Endodermal cell (in vitro differentiated cells): ENCODE results near the gene HDAC11. TPM values are rescaled to one million over a fixed set of nuclear protein-coding genes. Genes with fewer than 3 reads are reported as not detected.

ENCODE experiments used
- DNase-seq: peaks from one replicate; pipeline ENCODE4 v3.0.0-alpha.2; 2017
- H3K27ac ChIP-seq: 2 replicates; pipeline ENCODE4 v1.5.1; 2013; ENCODE audit warnings: mild to moderate bottlenecking, low read depth, low read length, moderate library complexity
- H3K27me3 ChIP-seq: 2 replicates; pipeline ENCODE4 v1.6.1; 2013; ENCODE audit warnings: mild to moderate bottlenecking, low read length, moderate library complexity; ENCODE audit not compliant: insufficient read depth, control insufficient read depth, poor library complexity, severe bottlenecking
- H3K36me3 ChIP-seq: 2 replicates; pipeline ENCODE4 v1.7.0; 2013; ENCODE audit warnings: mild to moderate bottlenecking, low read length, moderate library complexity; ENCODE audit not compliant: control insufficient read depth, insufficient read depth
- H3K4me1 ChIP-seq: one replicate; pipeline ENCODE4 v1.7.0; 2013; ENCODE audit warnings: low read length; ENCODE audit not compliant: control insufficient read depth, insufficient read depth
- H3K4me3 ChIP-seq: 2 replicates; pipeline ENCODE4 v1.5.1; 2013; ENCODE audit warnings: mild to moderate bottlenecking, low read length, moderate library complexity
- H3K9ac ChIP-seq: 2 replicates; pipeline ENCODE4 v1.6.1; 2013; ENCODE audit warnings: mild to moderate bottlenecking, low read length, moderate library complexity; ENCODE audit not compliant: poor library complexity, severe bottlenecking; ENCODE audit errors: extremely low read depth
- H3K9me3 ChIP-seq: 2 replicates; pipeline ENCODE4 v1.6.1; 2013; ENCODE audit warnings: mild to moderate bottlenecking, low read length, moderate library complexity; ENCODE audit not compliant: control insufficient read depth
- H3K27ac Mint-ChIP-seq: 2 replicates; pipeline ENCODE4 v1.8.0; 2020; ENCODE audit warnings: mixed read lengths
- H3K27me3 Mint-ChIP-seq: 2 replicates; pipeline ENCODE4 v1.8.0; 2021; ENCODE audit warnings: mild to moderate bottlenecking, mixed read lengths; ENCODE audit not compliant: insufficient read depth
- H3K36me3 Mint-ChIP-seq: 2 replicates; pipeline ENCODE4 v1.8.0; 2020; ENCODE audit warnings: low read depth, mixed read lengths
- H3K4me1 Mint-ChIP-seq: 2 replicates; pipeline ENCODE4 v1.8.0; 2020; ENCODE audit warnings: mixed read lengths
- H3K4me3 Mint-ChIP-seq: 2 replicates; pipeline ENCODE4 v1.8.0; 2020; ENCODE audit warnings: mild to moderate bottlenecking, moderate library complexity, mixed read lengths
- H3K9me3 Mint-ChIP-seq: 2 replicates; pipeline ENCODE4 v1.8.0; 2020; ENCODE audit warnings: mild to moderate bottlenecking, mixed read lengths
- WGBS, 2 experiments: methylation state at CpG; one replicate each; pipeline versions ENCODE4 v1.1.5 to v1.1.7; 2013; ENCODE audit warnings: missing lambda C conversion rate in 2 of 2, mixed read lengths in 1 of 2; ENCODE audit not compliant: insufficient coverage in 1 of 2, insufficient read length in 1 of 2; 5-methylcytosine and 5-hydroxymethylcytosine counted together
- total RNA-seq, 2 donors: library from RNA; stranded (reverse); fragmentation: NEBNext Ultra II Directional in 1 of 2; extraction: Animal tissue kit (Norgen Biotek cat#: 25700) in 1 of 2; gene quantifications; 2 replicates in 1 of 2; 3 replicates in 1 of 2; pipeline ENCODE4 v1.2.1, GENCODE V29; 2021
- TF ChIP-seq, protein P1 (sequence below): fragments of 200-600 bp; sonication (generic); conservative IDR thresholded peaks from 2 replicates; pipeline ENCODE4 v1.5.0; 2021; ENCODE audit warnings: antibody characterized with exemption, mild to moderate bottlenecking

The HDAC11 gene
- total RNA-seq, 2 donors from 2014 or later = 17.0 to 17.1 TPM

DNA sequence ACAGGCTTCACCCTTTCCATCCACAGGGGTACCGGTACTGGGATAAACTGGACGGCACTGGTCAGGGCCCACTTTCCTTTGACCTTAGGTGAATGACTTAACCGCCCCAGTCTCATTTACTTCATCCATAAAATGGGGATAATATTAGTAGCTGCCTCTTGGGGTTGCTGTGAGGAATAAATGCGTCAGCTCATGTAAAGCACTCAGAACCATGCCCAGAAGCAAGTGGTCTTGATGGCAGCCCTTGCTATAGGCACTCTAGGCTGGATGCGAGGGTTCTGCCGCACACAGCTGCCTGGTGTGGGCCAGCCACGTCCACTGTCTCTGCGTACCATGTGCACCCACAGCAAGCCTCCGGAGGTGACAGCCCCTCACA is 36.6 kb downstream of the HDAC11 start:
- Histone ChIP-seq H3K27ac (no peak overlapping the region), H3K9ac (no peak overlapping the region), H3K36me3 (no peaks in the 10 kb centered on the region), H3K4me1 (no peaks in the 10 kb centered on the region), H3K4me3 (no peak overlapping the region), H3K27me3 (no peaks in the 10 kb centered on the region), H3K9me3 (no peaks in the 10 kb centered on the region)
- TF ChIP-seq, protein P1, sequence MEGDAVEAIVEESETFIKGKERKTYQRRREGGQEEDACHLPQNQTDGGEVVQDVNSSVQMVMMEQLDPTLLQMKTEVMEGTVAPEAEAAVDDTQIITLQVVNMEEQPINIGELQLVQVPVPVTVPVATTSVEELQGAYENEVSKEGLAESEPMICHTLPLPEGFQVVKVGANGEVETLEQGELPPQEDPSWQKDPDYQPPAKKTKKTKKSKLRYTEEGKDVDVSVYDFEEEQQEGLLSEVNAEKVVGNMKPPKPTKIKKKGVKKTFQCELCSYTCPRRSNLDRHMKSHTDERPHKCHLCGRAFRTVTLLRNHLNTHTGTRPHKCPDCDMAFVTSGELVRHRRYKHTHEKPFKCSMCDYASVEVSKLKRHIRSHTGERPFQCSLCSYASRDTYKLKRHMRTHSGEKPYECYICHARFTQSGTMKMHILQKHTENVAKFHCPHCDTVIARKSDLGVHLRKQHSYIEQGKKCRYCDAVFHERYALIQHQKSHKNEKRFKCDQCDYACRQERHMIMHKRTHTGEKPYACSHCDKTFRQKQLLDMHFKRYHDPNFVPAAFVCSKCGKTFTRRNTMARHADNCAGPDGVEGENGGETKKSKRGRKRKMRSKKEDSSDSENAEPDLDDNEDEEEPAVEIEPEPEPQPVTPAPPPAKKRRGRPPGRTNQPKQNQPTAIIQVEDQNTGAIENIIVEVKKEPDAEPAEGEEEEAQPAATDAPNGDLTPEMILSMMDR = no peak
- Mint-ChIP-seq H3K9me3 (peaks cover 5% of the 10 kb centered on the region), H3K27me3 (no peaks in the 10 kb centered on the region), H3K4me1 (no peaks in the 10 kb centered on the region), H3K4me3 (no peak overlapping the region), H3K27ac (no peak overlapping the region), H3K36me3 (no peaks in the 10 kb centered on the region)
- DNase-seq = no peak
- 92 to 98% methylated on average over 5 to 9 of the region's 9 CpGs for WGBS, 2 experiments

DNA sequence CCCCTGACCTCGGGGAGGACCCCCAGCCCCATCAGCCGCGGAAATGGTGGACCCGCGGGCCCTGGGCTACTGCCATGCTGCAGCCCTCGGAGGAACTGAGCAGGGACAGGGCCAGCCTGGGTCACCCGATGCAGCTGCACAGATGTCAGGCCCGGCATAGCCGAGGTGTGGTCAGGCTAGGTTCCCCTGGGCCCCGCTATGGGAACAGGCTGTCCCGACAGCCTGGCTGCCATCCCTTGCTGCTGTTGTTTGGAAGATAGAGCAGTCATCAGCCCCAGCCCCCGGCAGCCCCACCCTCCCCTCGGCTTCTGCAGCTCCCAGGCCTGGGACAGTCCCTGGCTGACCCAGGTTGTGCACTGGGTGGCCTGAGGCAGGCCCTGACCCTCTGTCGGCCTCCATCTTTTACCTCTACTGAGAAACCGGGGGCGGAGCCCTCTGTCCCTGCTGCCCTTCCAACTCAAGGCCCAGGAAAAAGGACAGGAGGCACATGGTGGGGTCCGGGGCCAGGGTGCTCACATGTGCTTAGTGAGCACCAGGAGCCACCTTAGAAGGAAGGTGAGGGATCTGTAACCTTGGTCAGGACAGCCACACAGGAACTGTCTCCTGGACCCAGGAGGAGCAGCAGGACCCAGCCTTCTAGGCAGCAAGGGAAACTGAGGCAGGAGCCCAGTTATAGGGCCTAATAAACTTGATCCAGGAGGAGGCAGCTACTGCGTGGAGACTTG is 37.3 kb downstream of the HDAC11 start:
- Histone ChIP-seq H3K4me1 (no peaks in the 10 kb centered on the region), H3K9ac (no peak overlapping the region), H3K36me3 (no peaks in the 10 kb centered on the region), H3K9me3 (no peaks in the 10 kb centered on the region), H3K27me3 (no peaks in the 10 kb centered on the region), H3K4me3 (no peak overlapping the region), H3K27ac (no peak overlapping the region)
- no peaks in the 10 kb centered on the region for H3K27me3 Mint-ChIP-seq
- H3K4me3 Mint-ChIP-seq = no peak overlapping the region
- no peak for DNase-seq
- H3K9me3 Mint-ChIP-seq = peaks cover 10% of the 10 kb centered on the region
- TF ChIP-seq, protein P1 = no peak
- no peaks in the 10 kb centered on the region for H3K4me1 Mint-ChIP-seq
- H3K36me3 Mint-ChIP-seq = no peaks in the 10 kb centered on the region
- 87 to 93% methylated on average over 9 to 18 of the region's 18 CpGs for WGBS, 2 experiments
- no peak overlapping the region for H3K27ac Mint-ChIP-seq

DNA sequence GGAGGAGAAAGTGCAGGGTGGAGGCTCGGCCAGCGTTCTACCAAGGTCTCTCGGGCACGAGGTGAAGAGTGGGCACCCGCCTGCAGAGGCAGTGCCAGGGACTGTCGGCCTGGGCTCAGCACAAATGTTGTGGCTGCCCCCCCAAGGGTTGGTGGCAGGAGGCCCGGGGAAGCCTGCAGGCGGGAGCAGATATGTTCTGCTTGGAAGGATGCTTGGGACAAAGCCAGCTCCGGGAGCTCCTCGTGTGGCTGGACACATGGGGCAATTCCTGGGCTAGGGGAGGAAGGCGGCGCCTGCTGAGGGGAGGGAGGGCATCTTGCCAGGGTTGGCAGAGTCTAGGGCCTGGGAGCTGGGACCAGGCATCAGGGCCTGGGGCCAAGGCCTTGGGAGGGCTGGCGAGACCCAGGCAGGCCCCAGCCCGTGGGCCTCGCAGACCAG is 38.4 kb downstream of the HDAC11 start:
- H3K27ac Mint-ChIP-seq = no peak overlapping the region
- peaks cover 16% of the 10 kb centered on the region for H3K9me3 Mint-ChIP-seq
- H3K4me3 Mint-ChIP-seq = no peak overlapping the region
- TF ChIP-seq, protein P1 = no peak
- Histone ChIP-seq H3K36me3 (no peaks in the 10 kb centered on the region), H3K27me3 (no peaks in the 10 kb centered on the region), H3K4me1 (no peaks in the 10 kb centered on the region), H3K9ac (no peak overlapping the region), H3K9me3 (no peaks in the 10 kb centered on the region), H3K27ac (no peak overlapping the region), H3K4me3 (no peak overlapping the region)
- H3K36me3 Mint-ChIP-seq = no peaks in the 10 kb centered on the region
- DNase-seq = no peak
- H3K4me1 Mint-ChIP-seq = no peaks in the 10 kb centered on the region
- no peaks in the 10 kb centered on the region for H3K27me3 Mint-ChIP-seq
- WGBS, 2 experiments = 90 to 97% methylated on average over 8 to 15 of the region's 15 CpGs
